H9 (cell line): ENCODE results near the gene DIP2C. TPM values are rescaled to one million over a fixed set of nuclear protein-coding genes. Genes with fewer than 3 reads are reported as not detected.

Experiments
- DNase-seq: peaks from one replicate; pipeline ENCODE4 v3.0.0-alpha.2; 2017
- H2AFZ ChIP-seq: one replicate; pipeline ENCODE4 v1.6.1; 2013; ENCODE audit warnings: mild to moderate bottlenecking, low read length, control low read depth, moderate library complexity
- H2AK5ac ChIP-seq: 2 replicates; pipeline ENCODE4 v1.6.1; 2013; ENCODE audit warnings: low read length, control low read depth, mixed read lengths; ENCODE audit not compliant: insufficient read length
- H2BK120ac ChIP-seq: one replicate; pipeline ENCODE4 v1.6.1; 2013; ENCODE audit warnings: low read depth, mild to moderate bottlenecking, low read length, control low read depth, inconsistent platforms; ENCODE audit not compliant: poor library complexity, severe bottlenecking
- H2BK12ac ChIP-seq: 2 replicates; pipeline ENCODE4 v1.6.1; 2013; ENCODE audit warnings: low read length, control low read depth, mixed read lengths, low read depth; ENCODE audit not compliant: insufficient read length
- H2BK15ac ChIP-seq: 2 replicates; pipeline ENCODE4 v1.6.1; 2013; ENCODE audit warnings: low read depth, low read length, control low read depth
- H2BK20ac ChIP-seq: one replicate; pipeline ENCODE4 v1.6.1; 2013; ENCODE audit warnings: low read depth, mild to moderate bottlenecking, low read length, control low read depth, inconsistent platforms; ENCODE audit not compliant: poor library complexity, severe bottlenecking
- H2BK5ac ChIP-seq: 2 replicates; pipeline ENCODE4 v1.6.1; 2013; ENCODE audit warnings: low read length, control low read depth, mixed read lengths; ENCODE audit not compliant: insufficient read length
- H3K14ac ChIP-seq: 2 replicates; pipeline ENCODE4 v1.6.1; 2013; ENCODE audit warnings: low read length, control low read depth; ENCODE audit not compliant: insufficient read depth
- H3K18ac ChIP-seq: 2 replicates; pipeline ENCODE4 v1.6.1; 2013; ENCODE audit warnings: low read depth, mild to moderate bottlenecking, mixed read lengths, low read length, control low read depth; ENCODE audit not compliant: insufficient read length
- H3K23ac ChIP-seq: 2 replicates; pipeline ENCODE4 v1.6.1; 2013; ENCODE audit warnings: low read length, control low read depth, mixed read lengths, low read depth; ENCODE audit not compliant: insufficient read length
- H3K23me2 ChIP-seq: 2 replicates; pipeline ENCODE4 v1.6.1; 2013; ENCODE audit warnings: low read depth, mild to moderate bottlenecking, mixed read lengths, low read length, control low read depth; ENCODE audit not compliant: insufficient read length, poor library complexity, severe bottlenecking
- H3K27ac ChIP-seq: 2 replicates; pipeline ENCODE4 v1.5.1; 2013; ENCODE audit warnings: low read length, control low read depth, mixed read lengths, low read depth; ENCODE audit not compliant: insufficient read length
- H3K27me3 ChIP-seq: 2 replicates; pipeline ENCODE4 v1.6.1; 2013; ENCODE audit warnings: low read length, control low read depth, inconsistent platforms; ENCODE audit not compliant: insufficient read depth
- H3K4ac ChIP-seq: 2 replicates; pipeline ENCODE4 v1.6.1; 2013; ENCODE audit warnings: low read depth, mild to moderate bottlenecking, control low read depth, inconsistent platforms, low read length, moderate library complexity
- H3K4me1 ChIP-seq: 2 replicates; pipeline ENCODE4 v1.6.1; 2013; ENCODE audit warnings: low read length, control low read depth, inconsistent platforms; ENCODE audit not compliant: insufficient read depth
- H3K4me2 ChIP-seq: 2 replicates; pipeline ENCODE4 v1.6.1; 2013; ENCODE audit warnings: low read length, control low read depth, mixed read lengths; ENCODE audit not compliant: insufficient read length, insufficient read depth
- H3K56ac ChIP-seq: 2 replicates; pipeline ENCODE4 v1.6.1; 2013; ENCODE audit warnings: low read depth, mild to moderate bottlenecking, mixed read lengths, low read length, control low read depth; ENCODE audit not compliant: insufficient read length
- H3K79me1 ChIP-seq: 2 replicates; pipeline ENCODE4 v1.6.1; 2013; ENCODE audit warnings: low read depth, mild to moderate bottlenecking, moderate library complexity, low read length, control low read depth, inconsistent platforms; ENCODE audit not compliant: insufficient read depth, poor library complexity, severe bottlenecking
- H3K79me2 ChIP-seq: 2 replicates; pipeline ENCODE4 v1.6.1; 2013; ENCODE audit warnings: low read length, control low read depth, inconsistent platforms; ENCODE audit not compliant: insufficient read depth
- H3K9ac ChIP-seq: 2 replicates; pipeline ENCODE4 v1.6.1; 2013; ENCODE audit warnings: low read length, control low read depth, mixed read lengths; ENCODE audit not compliant: insufficient read length; ENCODE audit errors: extremely low read depth
- H3K9me3 ChIP-seq: one replicate; pipeline ENCODE4 v1.6.1; 2013; ENCODE audit warnings: low read depth, low read length, inconsistent platforms; ENCODE audit not compliant: control insufficient read depth
- H3T11ph ChIP-seq: one replicate; pipeline ENCODE4 v1.6.1; 2013; ENCODE audit warnings: mild to moderate bottlenecking, low read length, control low read depth, inconsistent platforms
- H4K20me1 ChIP-seq: one replicate; pipeline ENCODE4 v1.6.1; 2013; ENCODE audit not compliant: control insufficient read depth, insufficient read length, insufficient read depth
- H4K5ac ChIP-seq: 2 replicates; pipeline ENCODE4 v1.6.1; 2013; ENCODE audit warnings: low read depth, mild to moderate bottlenecking, mixed read lengths, low read length, control low read depth; ENCODE audit not compliant: insufficient read length
- H4K8ac ChIP-seq: replicated peaks from 2 replicates; pipeline ENCODE4 v1.6.1; 2013; ENCODE audit warnings: low read length, control low read depth, mixed read lengths, low read depth; ENCODE audit not compliant: insufficient read length
- H4K91ac ChIP-seq: 2 replicates; pipeline ENCODE4 v1.6.1; 2013; ENCODE audit warnings: low read depth, mild to moderate bottlenecking, moderate library complexity, mixed read lengths, low read length, control low read depth; ENCODE audit not compliant: insufficient read length
- H3K27ac Mint-ChIP-seq, 3 experiments: 2 replicates in 2 of 3; 3 replicates in 1 of 3; pipeline ENCODE4 v1.8.0; 2020 to 2021; ENCODE audit warnings: mixed read lengths in 3 of 3, mild to moderate bottlenecking in 1 of 3, moderate library complexity in 1 of 3
- H3K27me3 Mint-ChIP-seq: 2 replicates; pipeline ENCODE4 v1.8.0; 2021; ENCODE audit warnings: low read depth, mild to moderate bottlenecking, moderate library complexity, mixed read lengths
- H3K36me3 Mint-ChIP-seq, 3 experiments: 2 replicates in 2 of 3; 3 replicates in 1 of 3; pipeline ENCODE4 v1.8.0; 2020 to 2021; ENCODE audit warnings: low read depth in 3 of 3, mixed read lengths in 3 of 3; ENCODE audit not compliant: insufficient read depth in 1 of 3
- H3K4me1 Mint-ChIP-seq, 2 experiments: 2 replicates each; pipeline ENCODE4 v1.8.0; 2020; ENCODE audit warnings: mixed read lengths in 2 of 2
- H3K4me3 Mint-ChIP-seq, 2 experiments: 2 replicates in 1 of 2; 3 replicates in 1 of 2; pipeline ENCODE4 v1.8.0; 2020 to 2021; ENCODE audit warnings: mild to moderate bottlenecking in 2 of 2, mixed read lengths in 2 of 2, moderate library complexity in 1 of 2
- H3K9me3 Mint-ChIP-seq, 2 experiments: 2 replicates in 1 of 2; 3 replicates in 1 of 2; pipeline ENCODE4 v1.8.0; 2020; ENCODE audit warnings: mild to moderate bottlenecking in 2 of 2, mixed read lengths in 2 of 2, moderate library complexity in 1 of 2
- WGBS: extraction: QIAGEN DNeasy Blood & Tissue Kit; methylation state at CpG from one replicate; pipeline ENCODE4 v1.1.7; 2013; ENCODE audit warnings: missing lambda C conversion rate, low lambda C conversion rate, mixed read lengths; ENCODE audit not compliant: insufficient read length; ENCODE audit errors: extremely low coverage; 5-methylcytosine and 5-hydroxymethylcytosine counted together
- total RNA-seq: library from RNA; stranded (reverse); gene quantifications from 2 replicates; pipeline ENCODE4 v1.2.1, GENCODE V29; 2021
- TF ChIP-seq, protein P1 (sequence below): fragments of 200-600 bp; sonication (generic); conservative IDR thresholded peaks from 3 replicates; pipeline ENCODE4 v1.8.0; 2021; ENCODE audit warnings: antibody characterized with exemption, mild to moderate bottlenecking

Gene DIP2C
- total RNA-seq, 1 experiment from 2014 or later: 7.9 TPM

DNA sequence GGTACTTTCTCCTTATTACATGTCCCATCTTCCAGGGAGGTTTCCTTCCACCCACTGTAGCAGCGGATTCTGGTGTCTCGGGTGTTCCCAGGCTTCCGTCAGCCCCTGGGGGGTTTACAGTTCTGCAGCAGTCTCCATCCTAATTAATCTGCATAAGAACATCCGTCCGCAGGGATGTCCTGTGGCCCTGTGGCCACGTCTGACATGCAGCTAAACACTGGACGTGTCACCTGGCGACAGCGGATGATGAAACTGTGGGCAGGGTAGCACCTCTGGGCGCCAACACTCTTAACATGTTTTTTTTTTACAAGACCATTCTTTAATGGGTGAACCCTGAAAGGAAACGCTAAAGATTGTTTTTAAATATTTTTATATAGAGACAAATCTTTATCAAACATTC lies 58.2 kb downstream of the DIP2C start:
- H4K8ac ChIP-seq: no peak overlapping the region
- no peaks in the 10 kb centered on the region for H3K27me3 ChIP-seq
- no peaks in the 10 kb centered on the region for H4K20me1 ChIP-seq
- no peaks in the 10 kb centered on the region for H3K23me2 ChIP-seq
- no peak overlapping the region for H3K23ac ChIP-seq
- no peak overlapping the region for H2BK12ac ChIP-seq
- no peak overlapping the region for H2BK5ac ChIP-seq
- Mint-ChIP-seq H3K4me1 (peaks cover 16 to 18% of the 10 kb centered on the region in 2 experiments), H3K9me3 (no peaks in the 10 kb centered on the region), H3K36me3 (peaks cover 0 to 3% (median 0%) of the 10 kb centered on the region in 3 experiments; a peak in 1 of 7 replicates), H3K27ac (peak overlapping the region in 1 of 3 experiments; percentile 44; a peak in 1 of 7 replicates), H3K4me3 (0 out of 5 replicates have a peak overlapping the region, but pooled peaks of 1 of the 2 experiments have one; percentile 35), H3K27me3 (no peaks in the 10 kb centered on the region)
- H3K79me1 ChIP-seq: peaks cover 3% of the 10 kb centered on the region
- H2BK20ac ChIP-seq: no peak overlapping the region
- H3K4me2 ChIP-seq: no peak overlapping the region
- no peak overlapping the region for H3K9ac ChIP-seq
- no peak overlapping the region for H3K14ac ChIP-seq
- H2AK5ac ChIP-seq: no peak overlapping the region
- peaks cover 2% of the 10 kb centered on the region; the same call in 1 of the 2 replicates for H3K4me1 ChIP-seq
- no peak overlapping the region for H3K27ac ChIP-seq
- H3K56ac ChIP-seq: no peak overlapping the region
- H2BK120ac ChIP-seq: no peak overlapping the region
- H2AFZ ChIP-seq: no peak overlapping the region
- no peak overlapping the region for H3T11ph ChIP-seq
- no peak overlapping the region for H3K4ac ChIP-seq
- TF ChIP-seq, protein P1, sequence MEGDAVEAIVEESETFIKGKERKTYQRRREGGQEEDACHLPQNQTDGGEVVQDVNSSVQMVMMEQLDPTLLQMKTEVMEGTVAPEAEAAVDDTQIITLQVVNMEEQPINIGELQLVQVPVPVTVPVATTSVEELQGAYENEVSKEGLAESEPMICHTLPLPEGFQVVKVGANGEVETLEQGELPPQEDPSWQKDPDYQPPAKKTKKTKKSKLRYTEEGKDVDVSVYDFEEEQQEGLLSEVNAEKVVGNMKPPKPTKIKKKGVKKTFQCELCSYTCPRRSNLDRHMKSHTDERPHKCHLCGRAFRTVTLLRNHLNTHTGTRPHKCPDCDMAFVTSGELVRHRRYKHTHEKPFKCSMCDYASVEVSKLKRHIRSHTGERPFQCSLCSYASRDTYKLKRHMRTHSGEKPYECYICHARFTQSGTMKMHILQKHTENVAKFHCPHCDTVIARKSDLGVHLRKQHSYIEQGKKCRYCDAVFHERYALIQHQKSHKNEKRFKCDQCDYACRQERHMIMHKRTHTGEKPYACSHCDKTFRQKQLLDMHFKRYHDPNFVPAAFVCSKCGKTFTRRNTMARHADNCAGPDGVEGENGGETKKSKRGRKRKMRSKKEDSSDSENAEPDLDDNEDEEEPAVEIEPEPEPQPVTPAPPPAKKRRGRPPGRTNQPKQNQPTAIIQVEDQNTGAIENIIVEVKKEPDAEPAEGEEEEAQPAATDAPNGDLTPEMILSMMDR: no peak
- no peak overlapping the region for H3K18ac ChIP-seq
- DNase-seq: no peak
- H4K91ac ChIP-seq: no peak overlapping the region
- H2BK15ac ChIP-seq: no peak overlapping the region
- no peak overlapping the region for H4K5ac ChIP-seq
- no peaks in the 10 kb centered on the region for H3K9me3 ChIP-seq
- WGBS: no CpG with 5 or more reads among the region's 11 CpGs
- peaks cover 2% of the 10 kb centered on the region; the same call in 1 of the 2 replicates for H3K79me2 ChIP-seq
